GM08714 (cell line): ENCODE results near the gene ZNF710.

Experiments used
- H3K4me3 ChIP-seq: fragments of 200-500 bp; sonication (Bioruptor generic); 2 replicates; pipeline ENCODE4 v1.5.1; 2014; ENCODE audit warnings: mild to moderate bottlenecking, low read length, inconsistent platforms
- ZNF274 ChIP-seq: IDR thresholded peaks from 2 replicates; pipeline ENCODE4 v1.6.1; 2012; ENCODE audit warnings: mild to moderate bottlenecking, low read depth, low read length

Gene ZNF710

GRCh38 chr15:90020021-90020735, 19.1 kb downstream of the ZNF710 start:
- TF ChIP-seq ZNF274, result no peak

GRCh38 chr15:90020936-90021507, 19.9 kb downstream of the ZNF710 start:
- no peak overlapping the region for H3K4me3 ChIP-seq
- no peak for TF ChIP-seq ZNF274

More at GRCh38 chr15:90020021-90020735, 19.1 kb downstream of the ZNF710 start:
- H3K4me3 ChIP-seq, result peak overlapping the region; percentile 20; the same call in 1 of the 2 replicates

GRCh38 chr15:90022345-90022744, 21.2 kb downstream of the ZNF710 start:
- no peak overlapping the region for H3K4me3 ChIP-seq
- TF ChIP-seq ZNF274, result no peak

GRCh38 chr15:90022905-90023700, 22.0 kb downstream of the ZNF710 start:
- no peak overlapping the region for H3K4me3 ChIP-seq
- no peak for TF ChIP-seq ZNF274

GRCh38 chr15:90024406-90024805, 23.3 kb downstream of the ZNF710 start:
- H3K4me3 ChIP-seq, result no peak overlapping the region
- TF ChIP-seq ZNF274, result no peak

- no peak overlapping the region for H3K4me3 ChIP-seq
- TF ChIP-seq ZNF274, result no peak
These were observed 24.4 kb downstream of the ZNF710 start for GRCh38 chr15:90025489-90026033.

GRCh38 chr15:90028376-90028944, 27.3 kb downstream of the ZNF710 start:
- no peak overlapping the region for H3K4me3 ChIP-seq
- no peak for TF ChIP-seq ZNF274

- H3K4me3 ChIP-seq, result no peak overlapping the region
- no peak for TF ChIP-seq ZNF274
These were observed 27.9 kb downstream of the ZNF710 start for GRCh38 chr15:90029024-90029423.

GRCh38 chr15:90030376-90030775, 29.3 kb downstream of the ZNF710 start:
- no peak for TF ChIP-seq ZNF274
- H3K4me3 ChIP-seq, result no peak overlapping the region

GRCh38 chr15:90031231-90031791, 30.2 kb downstream of the ZNF710 start:
- H3K4me3 ChIP-seq, result peak overlapping the region; percentile 62; the same call in 1 of the 2 replicates

GRCh38 chr15:90033006-90033405, 31.9 kb downstream of the ZNF710 start:
- no peak for TF ChIP-seq ZNF274
- no peak overlapping the region for H3K4me3 ChIP-seq

More at GRCh38 chr15:90031231-90031791, 30.2 kb downstream of the ZNF710 start:
- TF ChIP-seq ZNF274, result no peak

GRCh38 chr15:90033448-90033847, 32.3 kb downstream of the ZNF710 start:
- H3K4me3 ChIP-seq, result no peak overlapping the region
- no peak for TF ChIP-seq ZNF274

GRCh38 chr15:90035095-90035839, 34.1 kb downstream of the ZNF710 start:
- no peak for TF ChIP-seq ZNF274
- no peak overlapping the region for H3K4me3 ChIP-seq
